ENCODE data around the gene FGD3.

- TF ChIP-seq CTCF (IDR thresholded peaks at IDR 0.05) = no peak
- no peak for TF ChIP-seq POLR2AphosphoS5 (IDR thresholded peaks at IDR 0.05; ENCODE audit: insufficient read depth in 1 of 2, low read depth in 1 of 2)
- no peak for TF ChIP-seq POLR2A (IDR thresholded peaks at IDR 0.05)
Observed at GRCh38 chr9:93040409-93040808, 93.1 kb downstream of the FGD3 start.

Measured in vagina (tissue), 2 donors.